NB4 (cell line): ENCODE measurements around the gene PRM2.

Experiments
- MAX ChIP-seq: IDR thresholded peaks from 2 replicates; pipeline ENCODE4 v1.6.1; 2011; ENCODE audit warnings: low read depth, low read length
- TF ChIP-seq, protein P1 (sequence below): IDR thresholded peaks from one replicate; pipeline ENCODE4 v1.5.1; 2012; ENCODE audit warnings: low read depth, low read length

GRCh38 chr16:11313493-11314308 is 37.4 kb upstream of the PRM2 start:
- TF ChIP-seq, protein P1, sequence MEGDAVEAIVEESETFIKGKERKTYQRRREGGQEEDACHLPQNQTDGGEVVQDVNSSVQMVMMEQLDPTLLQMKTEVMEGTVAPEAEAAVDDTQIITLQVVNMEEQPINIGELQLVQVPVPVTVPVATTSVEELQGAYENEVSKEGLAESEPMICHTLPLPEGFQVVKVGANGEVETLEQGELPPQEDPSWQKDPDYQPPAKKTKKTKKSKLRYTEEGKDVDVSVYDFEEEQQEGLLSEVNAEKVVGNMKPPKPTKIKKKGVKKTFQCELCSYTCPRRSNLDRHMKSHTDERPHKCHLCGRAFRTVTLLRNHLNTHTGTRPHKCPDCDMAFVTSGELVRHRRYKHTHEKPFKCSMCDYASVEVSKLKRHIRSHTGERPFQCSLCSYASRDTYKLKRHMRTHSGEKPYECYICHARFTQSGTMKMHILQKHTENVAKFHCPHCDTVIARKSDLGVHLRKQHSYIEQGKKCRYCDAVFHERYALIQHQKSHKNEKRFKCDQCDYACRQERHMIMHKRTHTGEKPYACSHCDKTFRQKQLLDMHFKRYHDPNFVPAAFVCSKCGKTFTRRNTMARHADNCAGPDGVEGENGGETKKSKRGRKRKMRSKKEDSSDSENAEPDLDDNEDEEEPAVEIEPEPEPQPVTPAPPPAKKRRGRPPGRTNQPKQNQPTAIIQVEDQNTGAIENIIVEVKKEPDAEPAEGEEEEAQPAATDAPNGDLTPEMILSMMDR = no peak
- TF ChIP-seq MAX = no peak
